H9 (cell line): ENCODE data around the gene KCNIP4. TPM values are rescaled to one million over a fixed set of nuclear protein-coding genes. Genes with fewer than 3 reads are reported as not detected.

Experiments used
- DNase-seq: peaks from one replicate; pipeline ENCODE4 v3.0.0-alpha.2; 2017
- H2AFZ ChIP-seq: one replicate; pipeline ENCODE4 v1.6.1; 2013; ENCODE audit warnings: mild to moderate bottlenecking, low read length, control low read depth, moderate library complexity
- H2AK5ac ChIP-seq: 2 replicates; pipeline ENCODE4 v1.6.1; 2013; ENCODE audit warnings: low read length, control low read depth, mixed read lengths; ENCODE audit not compliant: insufficient read length
- H2BK120ac ChIP-seq: one replicate; pipeline ENCODE4 v1.6.1; 2013; ENCODE audit warnings: low read depth, mild to moderate bottlenecking, low read length, control low read depth, inconsistent platforms; ENCODE audit not compliant: poor library complexity, severe bottlenecking
- H2BK12ac ChIP-seq: 2 replicates; pipeline ENCODE4 v1.6.1; 2013; ENCODE audit warnings: low read length, control low read depth, mixed read lengths, low read depth; ENCODE audit not compliant: insufficient read length
- H2BK15ac ChIP-seq: 2 replicates; pipeline ENCODE4 v1.6.1; 2013; ENCODE audit warnings: low read depth, low read length, control low read depth
- H2BK20ac ChIP-seq: one replicate; pipeline ENCODE4 v1.6.1; 2013; ENCODE audit warnings: low read depth, mild to moderate bottlenecking, low read length, control low read depth, inconsistent platforms; ENCODE audit not compliant: poor library complexity, severe bottlenecking
- H2BK5ac ChIP-seq: 2 replicates; pipeline ENCODE4 v1.6.1; 2013; ENCODE audit warnings: low read length, control low read depth, mixed read lengths; ENCODE audit not compliant: insufficient read length
- H3K14ac ChIP-seq: 2 replicates; pipeline ENCODE4 v1.6.1; 2013; ENCODE audit warnings: low read length, control low read depth; ENCODE audit not compliant: insufficient read depth
- H3K18ac ChIP-seq: 2 replicates; pipeline ENCODE4 v1.6.1; 2013; ENCODE audit warnings: low read depth, mild to moderate bottlenecking, mixed read lengths, low read length, control low read depth; ENCODE audit not compliant: insufficient read length
- H3K23ac ChIP-seq: 2 replicates; pipeline ENCODE4 v1.6.1; 2013; ENCODE audit warnings: low read length, control low read depth, mixed read lengths, low read depth; ENCODE audit not compliant: insufficient read length
- H3K23me2 ChIP-seq: 2 replicates; pipeline ENCODE4 v1.6.1; 2013; ENCODE audit warnings: low read depth, mild to moderate bottlenecking, mixed read lengths, low read length, control low read depth; ENCODE audit not compliant: insufficient read length, poor library complexity, severe bottlenecking
- H3K27ac ChIP-seq: 2 replicates; pipeline ENCODE4 v1.5.1; 2013; ENCODE audit warnings: low read length, control low read depth, mixed read lengths, low read depth; ENCODE audit not compliant: insufficient read length
- H3K27me3 ChIP-seq: 2 replicates; pipeline ENCODE4 v1.6.1; 2013; ENCODE audit warnings: low read length, control low read depth, inconsistent platforms; ENCODE audit not compliant: insufficient read depth
- H3K4ac ChIP-seq: 2 replicates; pipeline ENCODE4 v1.6.1; 2013; ENCODE audit warnings: low read depth, mild to moderate bottlenecking, control low read depth, inconsistent platforms, low read length, moderate library complexity
- H3K4me1 ChIP-seq: 2 replicates; pipeline ENCODE4 v1.6.1; 2013; ENCODE audit warnings: low read length, control low read depth, inconsistent platforms; ENCODE audit not compliant: insufficient read depth
- H3K4me2 ChIP-seq: 2 replicates; pipeline ENCODE4 v1.6.1; 2013; ENCODE audit warnings: low read length, control low read depth, mixed read lengths; ENCODE audit not compliant: insufficient read length, insufficient read depth
- H3K56ac ChIP-seq: 2 replicates; pipeline ENCODE4 v1.6.1; 2013; ENCODE audit warnings: low read depth, mild to moderate bottlenecking, mixed read lengths, low read length, control low read depth; ENCODE audit not compliant: insufficient read length
- H3K79me1 ChIP-seq: 2 replicates; pipeline ENCODE4 v1.6.1; 2013; ENCODE audit warnings: low read depth, mild to moderate bottlenecking, moderate library complexity, low read length, control low read depth, inconsistent platforms; ENCODE audit not compliant: insufficient read depth, poor library complexity, severe bottlenecking
- H3K79me2 ChIP-seq: 2 replicates; pipeline ENCODE4 v1.6.1; 2013; ENCODE audit warnings: low read length, control low read depth, inconsistent platforms; ENCODE audit not compliant: insufficient read depth
- H3K9ac ChIP-seq: 2 replicates; pipeline ENCODE4 v1.6.1; 2013; ENCODE audit warnings: low read length, control low read depth, mixed read lengths; ENCODE audit not compliant: insufficient read length; ENCODE audit errors: extremely low read depth
- H3K9me3 ChIP-seq: one replicate; pipeline ENCODE4 v1.6.1; 2013; ENCODE audit warnings: low read depth, low read length, inconsistent platforms; ENCODE audit not compliant: control insufficient read depth
- H3T11ph ChIP-seq: one replicate; pipeline ENCODE4 v1.6.1; 2013; ENCODE audit warnings: mild to moderate bottlenecking, low read length, control low read depth, inconsistent platforms
- H4K20me1 ChIP-seq: one replicate; pipeline ENCODE4 v1.6.1; 2013; ENCODE audit not compliant: control insufficient read depth, insufficient read length, insufficient read depth
- H4K5ac ChIP-seq: 2 replicates; pipeline ENCODE4 v1.6.1; 2013; ENCODE audit warnings: low read depth, mild to moderate bottlenecking, mixed read lengths, low read length, control low read depth; ENCODE audit not compliant: insufficient read length
- H4K8ac ChIP-seq: replicated peaks from 2 replicates; pipeline ENCODE4 v1.6.1; 2013; ENCODE audit warnings: low read length, control low read depth, mixed read lengths, low read depth; ENCODE audit not compliant: insufficient read length
- H4K91ac ChIP-seq: 2 replicates; pipeline ENCODE4 v1.6.1; 2013; ENCODE audit warnings: low read depth, mild to moderate bottlenecking, moderate library complexity, mixed read lengths, low read length, control low read depth; ENCODE audit not compliant: insufficient read length
- H3K27ac Mint-ChIP-seq, 3 experiments: 2 replicates in 2 of 3; 3 replicates in 1 of 3; pipeline ENCODE4 v1.8.0; 2020 to 2021; ENCODE audit warnings: mixed read lengths in 3 of 3, mild to moderate bottlenecking in 1 of 3, moderate library complexity in 1 of 3
- H3K27me3 Mint-ChIP-seq: 2 replicates; pipeline ENCODE4 v1.8.0; 2021; ENCODE audit warnings: low read depth, mild to moderate bottlenecking, moderate library complexity, mixed read lengths
- H3K36me3 Mint-ChIP-seq, 3 experiments: 2 replicates in 2 of 3; 3 replicates in 1 of 3; pipeline ENCODE4 v1.8.0; 2020 to 2021; ENCODE audit warnings: low read depth in 3 of 3, mixed read lengths in 3 of 3; ENCODE audit not compliant: insufficient read depth in 1 of 3
- H3K4me1 Mint-ChIP-seq, 2 experiments: 2 replicates each; pipeline ENCODE4 v1.8.0; 2020; ENCODE audit warnings: mixed read lengths in 2 of 2
- H3K4me3 Mint-ChIP-seq, 2 experiments: 2 replicates in 1 of 2; 3 replicates in 1 of 2; pipeline ENCODE4 v1.8.0; 2020 to 2021; ENCODE audit warnings: mild to moderate bottlenecking in 2 of 2, mixed read lengths in 2 of 2, moderate library complexity in 1 of 2
- H3K9me3 Mint-ChIP-seq, 2 experiments: 2 replicates in 1 of 2; 3 replicates in 1 of 2; pipeline ENCODE4 v1.8.0; 2020; ENCODE audit warnings: mild to moderate bottlenecking in 2 of 2, mixed read lengths in 2 of 2, moderate library complexity in 1 of 2
- whole genome bisulfite sequencing: extraction: QIAGEN DNeasy Blood & Tissue Kit; methylation state at CpG from one replicate; pipeline ENCODE4 v1.1.7; 2013; ENCODE audit warnings: missing lambda C conversion rate, low lambda C conversion rate, mixed read lengths; ENCODE audit not compliant: insufficient read length; ENCODE audit errors: extremely low coverage; 5-methylcytosine and 5-hydroxymethylcytosine counted together
- total RNA-seq: library from RNA; stranded (reverse); gene quantifications from 2 replicates; pipeline ENCODE4 v1.2.1, GENCODE V29; 2021
- TF ChIP-seq, protein P1 (sequence below): fragments of 200-600 bp; sonication (generic); conservative IDR thresholded peaks from 3 replicates; pipeline ENCODE4 v1.8.0; 2021; ENCODE audit warnings: antibody characterized with exemption, mild to moderate bottlenecking

KCNIP4 gene
- total RNA-seq, 1 experiment from 2014 or later, result not detected

GRCh38 chr4:21641696-21642095 lies 306.9 kb downstream of the KCNIP4 start:
- WGBS, result no CpG with 5 or more reads among the region's 3 CpGs
- H2BK5ac ChIP-seq, result no peak overlapping the region
- no peak overlapping the region for H2BK120ac ChIP-seq
- no peak overlapping the region for H4K91ac ChIP-seq
- H3K56ac ChIP-seq, result no peak overlapping the region
- no peak overlapping the region for H3T11ph ChIP-seq
- no peak overlapping the region for H4K8ac ChIP-seq
- no peaks in the 10 kb centered on the region for H3K27me3 Mint-ChIP-seq
- no peak overlapping the region for H2BK20ac ChIP-seq
- no peak overlapping the region for H2BK12ac ChIP-seq
- no peaks in the 10 kb centered on the region for H3K23me2 ChIP-seq
- no peak overlapping the region for H2AK5ac ChIP-seq
- no peak overlapping the region for H3K9ac ChIP-seq
- H3K79me1 ChIP-seq, result no peaks in the 10 kb centered on the region
- H3K27ac Mint-ChIP-seq, result no peak overlapping the region
- H3K4ac ChIP-seq, result no peak overlapping the region
- H3K27ac ChIP-seq, result no peak overlapping the region
- H4K20me1 ChIP-seq, result no peaks in the 10 kb centered on the region
- no peaks in the 10 kb centered on the region for H3K36me3 Mint-ChIP-seq
- no peak overlapping the region for H3K14ac ChIP-seq
- TF ChIP-seq, protein P1, sequence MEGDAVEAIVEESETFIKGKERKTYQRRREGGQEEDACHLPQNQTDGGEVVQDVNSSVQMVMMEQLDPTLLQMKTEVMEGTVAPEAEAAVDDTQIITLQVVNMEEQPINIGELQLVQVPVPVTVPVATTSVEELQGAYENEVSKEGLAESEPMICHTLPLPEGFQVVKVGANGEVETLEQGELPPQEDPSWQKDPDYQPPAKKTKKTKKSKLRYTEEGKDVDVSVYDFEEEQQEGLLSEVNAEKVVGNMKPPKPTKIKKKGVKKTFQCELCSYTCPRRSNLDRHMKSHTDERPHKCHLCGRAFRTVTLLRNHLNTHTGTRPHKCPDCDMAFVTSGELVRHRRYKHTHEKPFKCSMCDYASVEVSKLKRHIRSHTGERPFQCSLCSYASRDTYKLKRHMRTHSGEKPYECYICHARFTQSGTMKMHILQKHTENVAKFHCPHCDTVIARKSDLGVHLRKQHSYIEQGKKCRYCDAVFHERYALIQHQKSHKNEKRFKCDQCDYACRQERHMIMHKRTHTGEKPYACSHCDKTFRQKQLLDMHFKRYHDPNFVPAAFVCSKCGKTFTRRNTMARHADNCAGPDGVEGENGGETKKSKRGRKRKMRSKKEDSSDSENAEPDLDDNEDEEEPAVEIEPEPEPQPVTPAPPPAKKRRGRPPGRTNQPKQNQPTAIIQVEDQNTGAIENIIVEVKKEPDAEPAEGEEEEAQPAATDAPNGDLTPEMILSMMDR, result no peak
- no peak overlapping the region for H3K18ac ChIP-seq
- no peak overlapping the region for H4K5ac ChIP-seq
- H3K9me3 ChIP-seq, result no peaks in the 10 kb centered on the region
- H3K4me1 Mint-ChIP-seq, result no peaks in the 10 kb centered on the region
- no peaks in the 10 kb centered on the region for H3K79me2 ChIP-seq
- H3K4me3 Mint-ChIP-seq, result no peak overlapping the region
- no peak overlapping the region for H3K23ac ChIP-seq
- no peak overlapping the region for H2AFZ ChIP-seq
- H2BK15ac ChIP-seq, result no peak overlapping the region
- no peak for DNase-seq
- no peaks in the 10 kb centered on the region for H3K27me3 ChIP-seq
- H3K4me1 ChIP-seq, result no peaks in the 10 kb centered on the region
- H3K4me2 ChIP-seq, result no peak overlapping the region
- H3K9me3 Mint-ChIP-seq, result no peaks in the 10 kb centered on the region
